Nephron (organoid): Measurements from ENCODE around the gene DUSP9.
A peak's percentile ranks its signal among the peaks of the same experiment; 100 is the strongest.

ENCODE experiments used
- H3K27ac Mint-ChIP-seq, 3 experiments: 2 replicates each; pipeline ENCODE4 v1.8.0; 2020; ENCODE audit warnings: mixed read lengths in 3 of 3, mild to moderate bottlenecking in 2 of 3, moderate library complexity in 1 of 3
- H3K27me3 Mint-ChIP-seq: 2 replicates; pipeline ENCODE4 v1.8.0; 2021; ENCODE audit warnings: low read depth, mild to moderate bottlenecking, moderate library complexity, mixed read lengths
- H3K36me3 Mint-ChIP-seq: 2 replicates; pipeline ENCODE4 v1.8.0; 2020; ENCODE audit warnings: low read depth, mixed read lengths
- H3K4me1 Mint-ChIP-seq: 2 replicates; pipeline ENCODE4 v1.8.0; 2020; ENCODE audit warnings: mixed read lengths
- H3K4me3 Mint-ChIP-seq, 3 experiments: 2 replicates each; pipeline ENCODE4 v1.8.0; 2020; ENCODE audit warnings: mild to moderate bottlenecking in 3 of 3, mixed read lengths in 3 of 3, moderate library complexity in 2 of 3
- H3K9me3 Mint-ChIP-seq: 2 replicates; pipeline ENCODE4 v1.8.0; 2020; ENCODE audit warnings: mixed read lengths
- CTCF ChIP-seq, 3 experiments: fragments of 200-600 bp; sonication (generic); IDR thresholded peaks; one replicate each; pipeline ENCODE4 v1.5.0; 2021; ENCODE audit warnings: antibody characterized with exemption in 3 of 3; ENCODE audit not compliant: unreplicated experiment in 3 of 3

Gene DUSP9

GRCh38 chrX:153624196-153625091, 22.6 kb upstream of the DUSP9 start:
- Mint-ChIP-seq H3K4me3 (no peak overlapping the region), H3K9me3 (peaks cover 20% of the 10 kb centered on the region), H3K27ac (peak overlapping the region in 1 of 3 experiments; percentile 92), H3K4me1 (no peaks in the 10 kb centered on the region), H3K27me3 (peaks cover 6% of the 10 kb centered on the region), H3K36me3 (no peaks in the 10 kb centered on the region)
- TF ChIP-seq CTCF (IDR thresholded peaks at IDR 0.05; ENCODE audit: unreplicated experiment in 3 of 3) = no peak

- no peak for TF ChIP-seq CTCF (IDR thresholded peaks at IDR 0.05; ENCODE audit: unreplicated experiment in 3 of 3)
- H3K4me3 Mint-ChIP-seq = no peak overlapping the region
- H3K4me1 Mint-ChIP-seq = no peaks in the 10 kb centered on the region
- H3K27me3 Mint-ChIP-seq = peaks cover 6% of the 10 kb centered on the region
- H3K27ac Mint-ChIP-seq = no peak overlapping the region
- H3K9me3 Mint-ChIP-seq = peaks cover 24% of the 10 kb centered on the region
- H3K36me3 Mint-ChIP-seq = no peaks in the 10 kb centered on the region
These were observed 21.6 kb upstream of the DUSP9 start for GRCh38 chrX:153625271-153626024.

- Mint-ChIP-seq H3K27me3 (peaks cover 6% of the 10 kb centered on the region), H3K4me1 (no peaks in the 10 kb centered on the region), H3K9me3 (peaks cover 27% of the 10 kb centered on the region), H3K4me3 (no peak overlapping the region), H3K36me3 (no peaks in the 10 kb centered on the region), H3K27ac (no peak overlapping the region)
- no peak for TF ChIP-seq CTCF (IDR thresholded peaks at IDR 0.05; ENCODE audit: unreplicated experiment in 3 of 3)
These were observed 20.9 kb upstream of the DUSP9 start for GRCh38 chrX:153626025-153626633.

- H3K36me3 Mint-ChIP-seq = no peaks in the 10 kb centered on the region
- H3K27me3 Mint-ChIP-seq = peaks cover 1% of the 10 kb centered on the region
- no peak overlapping the region for H3K27ac Mint-ChIP-seq
- TF ChIP-seq CTCF (IDR thresholded peaks at IDR 0.05; ENCODE audit: unreplicated experiment in 3 of 3) = no peak
- H3K4me3 Mint-ChIP-seq = no peak overlapping the region
- no peaks in the 10 kb centered on the region for H3K4me1 Mint-ChIP-seq
- H3K9me3 Mint-ChIP-seq = peaks cover 28% of the 10 kb centered on the region
These were observed 19.9 kb upstream of the DUSP9 start for GRCh38 chrX:153626863-153627674.

- no peak overlapping the region for H3K27ac Mint-ChIP-seq
- TF ChIP-seq CTCF (IDR thresholded peaks at IDR 0.05; ENCODE audit: unreplicated experiment in 3 of 3) = no peak
- H3K9me3 Mint-ChIP-seq = peaks cover 22% of the 10 kb centered on the region
- H3K36me3 Mint-ChIP-seq = no peaks in the 10 kb centered on the region
- no peaks in the 10 kb centered on the region for H3K27me3 Mint-ChIP-seq
- H3K4me3 Mint-ChIP-seq = no peak overlapping the region
- no peaks in the 10 kb centered on the region for H3K4me1 Mint-ChIP-seq
These were observed 19.3 kb upstream of the DUSP9 start for GRCh38 chrX:153627675-153628111.
